GM21390 (cell line): ENCODE data around the gene ZNF148.
"Not testable (repeated sequence)": the region's sequence is repeated elsewhere in the genome, so short reads cannot be mapped to it uniquely, and the experiment has no call there.

Source experiments
- ATAC-seq: cut with Tn5 transposase; IDR thresholded peaks from one replicate; pipeline ENCODE4 v1.9.1; 2021; ENCODE audit not compliant: unreplicated experiment

Gene ZNF148, protein sequence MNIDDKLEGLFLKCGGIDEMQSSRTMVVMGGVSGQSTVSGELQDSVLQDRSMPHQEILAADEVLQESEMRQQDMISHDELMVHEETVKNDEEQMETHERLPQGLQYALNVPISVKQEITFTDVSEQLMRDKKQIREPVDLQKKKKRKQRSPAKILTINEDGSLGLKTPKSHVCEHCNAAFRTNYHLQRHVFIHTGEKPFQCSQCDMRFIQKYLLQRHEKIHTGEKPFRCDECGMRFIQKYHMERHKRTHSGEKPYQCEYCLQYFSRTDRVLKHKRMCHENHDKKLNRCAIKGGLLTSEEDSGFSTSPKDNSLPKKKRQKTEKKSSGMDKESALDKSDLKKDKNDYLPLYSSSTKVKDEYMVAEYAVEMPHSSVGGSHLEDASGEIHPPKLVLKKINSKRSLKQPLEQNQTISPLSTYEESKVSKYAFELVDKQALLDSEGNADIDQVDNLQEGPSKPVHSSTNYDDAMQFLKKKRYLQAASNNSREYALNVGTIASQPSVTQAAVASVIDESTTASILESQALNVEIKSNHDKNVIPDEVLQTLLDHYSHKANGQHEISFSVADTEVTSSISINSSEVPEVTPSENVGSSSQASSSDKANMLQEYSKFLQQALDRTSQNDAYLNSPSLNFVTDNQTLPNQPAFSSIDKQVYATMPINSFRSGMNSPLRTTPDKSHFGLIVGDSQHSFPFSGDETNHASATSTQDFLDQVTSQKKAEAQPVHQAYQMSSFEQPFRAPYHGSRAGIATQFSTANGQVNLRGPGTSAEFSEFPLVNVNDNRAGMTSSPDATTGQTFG

DNA sequence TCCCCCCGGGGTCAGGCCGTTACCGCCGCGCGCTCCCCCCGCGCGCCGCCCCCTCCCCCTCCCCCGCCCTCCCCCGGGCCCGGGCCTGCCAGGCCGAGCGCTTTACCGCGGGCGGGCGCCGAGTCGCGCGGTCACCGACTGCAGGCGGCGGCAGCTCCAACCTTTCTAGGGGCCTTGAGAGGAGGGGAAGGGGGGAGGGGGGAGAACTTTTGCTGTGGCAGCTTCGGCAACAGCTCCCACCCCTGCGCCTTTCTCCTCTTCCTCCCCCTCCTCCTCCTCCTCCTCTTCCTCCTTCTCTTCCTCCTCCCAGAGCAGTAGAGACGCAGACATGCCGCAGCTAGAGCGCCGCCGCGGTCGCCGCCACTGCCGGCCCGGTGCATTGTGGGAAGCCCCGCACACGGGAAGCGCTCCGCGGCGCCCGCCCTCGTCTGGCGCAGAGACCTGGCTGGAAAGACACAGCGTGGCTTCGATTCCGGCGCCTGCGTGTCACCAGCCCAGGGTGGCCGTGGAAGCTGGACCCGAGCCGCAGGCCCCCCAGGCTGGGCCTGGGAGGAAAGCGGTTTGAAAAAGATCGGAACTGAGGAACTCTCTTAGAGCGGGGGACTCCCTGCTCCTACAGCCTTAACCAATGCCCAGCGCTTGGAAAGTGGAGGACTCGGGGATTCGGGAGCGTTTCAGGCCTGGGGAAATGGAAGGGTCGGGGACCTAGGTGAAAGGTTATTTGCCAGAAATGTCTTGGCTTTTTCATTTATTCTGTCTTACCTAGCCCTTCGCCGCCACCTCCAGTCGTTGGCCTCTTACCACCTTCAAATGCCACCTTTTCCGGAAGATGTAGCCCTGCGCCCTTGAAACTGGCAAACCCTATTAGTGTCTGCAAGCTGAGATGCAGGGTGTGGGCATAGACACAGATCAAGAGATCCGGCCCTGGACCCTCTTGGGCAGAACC, at the start of gene ZNF148:
Gene ZNF148, minus strand, starts transcription at position 330 of the 946 bp plus-strand sequence. CDS start 61,685 bp downstream, outside the sequence.
- ATAC-seq = peak; percentile 79

GRCh38 chr3:125418306-125418705, 43.2 kb upstream of the ZNF148 start:
- no peak for ATAC-seq

DNA sequence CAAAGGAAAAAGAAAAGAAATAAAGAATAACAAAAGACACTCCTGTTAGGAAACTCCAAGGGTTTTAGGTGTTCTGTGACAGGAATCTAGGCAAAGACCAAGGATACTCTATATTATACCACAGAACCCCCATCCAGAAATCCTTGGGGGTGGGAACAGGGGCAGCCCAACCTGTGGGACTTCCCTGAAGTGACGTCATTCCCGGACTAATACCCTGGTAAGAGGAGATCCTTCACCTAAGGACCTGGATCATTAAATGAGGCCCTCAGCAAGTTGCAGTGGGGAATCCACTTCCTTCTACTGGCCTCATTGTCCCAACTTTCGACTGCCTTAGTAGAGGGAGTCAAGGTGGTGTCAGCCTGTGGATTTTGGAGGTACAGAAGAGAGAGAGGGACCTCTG, 41.1 kb upstream of the ZNF148 start:
- ATAC-seq = no peak

DNA sequence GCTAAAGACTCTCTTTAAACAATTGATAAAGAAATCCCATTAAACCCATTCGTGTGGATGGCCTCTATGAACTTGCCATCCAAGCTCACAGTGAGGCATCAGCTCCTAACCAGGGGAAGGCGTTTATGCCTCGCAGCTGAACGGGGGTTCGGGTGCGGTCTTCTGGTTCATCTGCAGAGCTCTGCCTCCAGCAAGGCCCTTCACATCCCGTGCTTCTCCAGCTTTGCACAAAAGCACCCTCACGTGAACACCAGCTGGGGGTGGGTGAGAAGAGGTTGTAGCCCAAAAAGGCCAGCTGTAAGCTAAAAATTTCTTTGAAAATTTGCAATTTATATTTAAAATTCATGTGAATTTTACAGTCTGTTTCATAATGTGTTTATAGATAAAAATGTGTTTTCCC, 39.5 kb upstream of the ZNF148 start:
- ATAC-seq = no peak

DNA sequence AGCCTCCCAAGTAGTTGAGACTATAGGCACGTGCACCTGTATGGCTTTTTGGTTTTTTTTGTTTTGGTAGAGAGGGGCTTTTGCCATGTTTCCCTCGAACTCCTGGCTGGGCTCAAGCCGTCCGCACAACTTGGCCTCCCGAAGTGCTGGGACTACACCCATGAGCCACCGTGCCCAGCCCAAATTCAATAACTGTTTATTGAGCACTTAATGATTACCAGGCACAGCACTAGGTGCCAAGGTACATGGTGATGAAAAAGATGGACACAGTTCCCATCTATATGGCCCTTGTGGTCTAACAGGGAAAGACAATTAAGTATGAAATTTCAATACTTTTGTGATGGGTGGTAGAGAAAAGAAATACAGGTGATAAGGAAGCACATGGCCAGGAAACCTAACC, 35.8 kb upstream of the ZNF148 start:
- no peak for ATAC-seq

GRCh38 chr3:125406070-125406469, 30.9 kb upstream of the ZNF148 start:
- no peak for ATAC-seq

DNA sequence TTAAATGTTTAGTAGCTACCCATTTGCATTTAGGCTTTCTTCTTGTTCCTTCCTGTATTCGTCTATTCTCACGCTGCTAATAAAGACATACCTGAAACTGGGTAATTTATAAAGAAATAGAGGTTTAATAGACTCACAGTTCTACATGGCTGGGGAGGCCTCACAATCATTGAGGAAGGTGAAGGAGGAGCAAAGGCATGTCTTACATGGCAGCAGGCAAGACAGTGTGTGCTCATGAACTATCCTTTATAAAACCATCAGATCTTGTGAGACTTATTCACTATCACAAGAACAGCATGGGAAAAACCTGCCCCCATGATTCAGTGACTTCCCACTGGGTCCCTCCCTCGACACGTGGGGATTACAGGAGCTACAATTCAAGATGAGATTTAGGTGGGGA, 30.4 kb upstream of the ZNF148 start:
- not testable (repeated sequence) for ATAC-seq

DNA sequence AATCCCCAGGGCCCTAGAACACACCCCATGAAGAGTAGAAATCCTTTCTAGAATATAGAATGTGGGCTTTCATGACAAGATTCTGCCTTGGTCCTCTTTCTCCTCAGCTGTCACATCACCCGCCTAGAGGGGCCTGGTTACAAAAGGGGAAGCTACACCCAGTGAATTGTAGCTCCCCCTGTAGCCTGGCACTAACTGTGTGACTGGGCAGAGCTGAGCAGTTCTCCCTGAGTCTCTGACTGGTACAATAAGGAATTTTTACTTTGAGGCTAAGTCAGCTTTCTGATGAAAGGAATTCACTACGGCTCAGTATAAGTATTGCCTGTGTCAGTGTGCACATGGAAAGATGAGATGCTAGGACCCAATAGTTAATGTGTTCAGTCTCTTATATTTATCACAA, 28.7 kb upstream of the ZNF148 start:
- ATAC-seq = no peak

DNA sequence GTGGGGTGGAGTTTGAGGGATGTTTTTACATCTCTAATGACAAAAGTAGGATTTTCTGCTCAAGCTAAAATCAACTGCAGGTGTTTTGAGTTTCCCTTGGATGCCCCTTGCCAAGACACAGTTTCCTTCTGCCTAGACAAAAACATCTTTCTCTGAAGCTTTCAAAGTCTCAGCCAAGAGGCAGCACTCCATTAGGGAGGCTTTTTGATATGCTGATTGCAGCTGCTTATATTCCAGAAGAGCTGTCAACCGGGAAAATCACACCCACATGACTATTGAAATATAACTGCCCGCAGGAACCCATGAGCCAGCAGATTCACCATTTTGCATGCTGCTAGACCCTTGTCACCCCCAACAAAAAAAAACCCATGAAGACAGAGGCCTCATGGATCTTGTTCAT, 27.5 kb upstream of the ZNF148 start:
- ATAC-seq = no peak

DNA sequence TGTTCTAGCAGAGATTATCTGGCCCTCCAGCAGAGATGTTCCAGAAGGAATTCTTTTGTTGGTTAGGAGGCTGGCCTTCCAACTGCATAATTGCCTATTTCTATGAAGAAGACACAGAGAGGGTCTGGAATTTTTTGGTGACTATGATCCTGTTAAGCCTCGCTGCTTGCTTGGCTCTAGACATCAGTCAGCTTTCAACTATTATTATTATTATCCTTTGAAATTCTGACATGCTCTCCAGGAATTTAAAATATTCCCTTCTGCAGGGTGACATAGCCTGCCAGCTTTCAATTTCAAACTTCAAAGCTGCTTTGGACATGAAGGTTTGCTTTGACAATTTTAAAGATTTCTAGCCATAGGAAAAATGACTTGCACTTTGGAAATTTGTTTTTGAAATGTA, 26.3 kb upstream of the ZNF148 start:
- no peak for ATAC-seq

- no peak for ATAC-seq
Measured at GRCh38 chr3:125398952-125399351, 23.8 kb upstream of the ZNF148 start.

- ATAC-seq = no peak
Measured at GRCh38 chr3:125395091-125395490, 20.0 kb upstream of the ZNF148 start.

DNA sequence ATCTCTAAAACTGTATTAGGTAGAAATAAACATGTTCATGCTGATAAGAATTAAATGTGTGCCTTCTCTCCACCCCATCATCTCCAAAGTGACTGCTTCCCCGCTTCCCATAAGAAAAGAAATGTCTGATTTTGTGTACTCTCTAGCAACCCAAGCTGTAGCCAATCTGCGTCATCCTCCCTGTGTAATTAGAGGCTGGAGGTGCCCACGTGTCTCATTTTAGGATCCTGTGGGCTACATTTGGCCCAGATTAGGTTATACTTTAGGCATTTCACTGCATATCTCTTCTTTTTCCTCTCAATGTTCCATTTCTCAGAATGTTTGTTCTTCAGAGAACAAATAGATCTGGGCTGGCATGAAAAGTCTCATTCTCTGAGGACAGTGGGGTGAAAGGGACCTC, 19.3 kb upstream of the ZNF148 start:
- ATAC-seq = no peak

- no peak for ATAC-seq
Measured at GRCh38 chr3:125389282-125389681, 14.2 kb upstream of the ZNF148 start.

- not testable (repeated sequence) for ATAC-seq
Measured at GRCh38 chr3:125388369-125388768, 13.2 kb upstream of the ZNF148 start.

DNA sequence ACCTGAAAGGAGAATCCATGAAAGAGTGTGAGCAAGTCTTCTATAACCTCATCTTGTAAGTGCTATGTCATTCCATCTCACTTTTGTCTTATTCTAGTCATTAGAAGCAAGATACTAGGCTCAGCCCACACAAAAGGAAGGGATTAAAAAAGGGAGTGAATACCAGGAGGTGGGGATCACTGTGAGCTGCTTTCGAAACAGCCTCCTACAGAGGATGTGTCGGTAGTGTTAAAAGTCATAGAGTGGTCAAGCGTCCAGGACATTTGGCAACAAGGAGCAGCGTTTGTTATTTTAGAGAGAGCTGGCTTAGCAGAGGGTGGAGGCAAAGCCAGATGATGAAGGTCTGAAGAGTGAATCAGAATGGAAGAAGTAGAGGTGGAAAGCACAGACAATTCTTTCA, 11.7 kb upstream of the ZNF148 start:
- ATAC-seq = no peak

DNA sequence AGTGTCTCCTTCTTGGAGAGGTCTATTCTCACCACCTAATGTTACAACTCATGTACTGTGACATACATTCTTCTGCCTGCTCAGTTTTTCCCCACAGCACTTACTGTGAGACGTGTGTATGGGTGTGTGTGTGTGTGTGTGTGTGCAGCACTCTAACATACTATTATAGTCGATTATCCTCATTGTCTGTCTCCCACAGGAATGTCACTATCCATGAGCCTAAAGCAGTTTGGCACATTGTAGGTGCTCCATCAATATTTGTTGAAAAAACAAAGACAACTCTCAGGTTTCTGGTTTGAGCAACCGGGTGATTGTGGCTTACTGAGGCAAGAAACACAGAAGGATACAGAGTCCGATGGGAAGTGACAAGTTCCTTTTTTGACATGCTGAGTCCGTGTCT, 8.6 kb upstream of the ZNF148 start:
- ATAC-seq = no peak

- ATAC-seq = no peak
Measured at GRCh38 chr3:125382298-125382697, 7.2 kb upstream of the ZNF148 start.

- ATAC-seq = no peak
Measured at GRCh38 chr3:125381743-125382142, 6.6 kb upstream of the ZNF148 start.

GRCh38 chr3:125381314-125381713, 6.2 kb upstream of the ZNF148 start:
- no peak for ATAC-seq

DNA sequence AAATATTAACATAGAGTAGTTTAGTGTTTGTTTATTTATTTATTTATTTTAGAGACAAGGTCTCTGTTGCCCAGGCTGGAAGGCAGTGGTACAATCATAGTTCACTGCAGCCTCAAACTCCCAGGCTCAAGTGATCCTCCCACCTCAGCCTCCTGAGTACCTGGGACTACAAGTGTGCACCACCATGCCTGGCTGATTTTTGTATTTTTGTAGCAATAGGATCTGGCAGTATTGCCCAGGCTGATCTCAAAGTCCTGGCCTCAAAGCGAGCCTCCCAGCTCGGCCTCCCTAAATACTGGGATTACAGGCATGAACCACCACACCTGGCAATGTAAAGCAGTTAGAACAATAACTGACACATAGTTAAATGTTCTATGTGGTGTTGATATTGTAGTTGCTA, 4.4 kb upstream of the ZNF148 start:
- no peak for ATAC-seq
